Caco-2 (cell line): ENCODE results near the gene BGN. TPM values are rescaled to one million over a fixed set of nuclear protein-coding genes. Genes with fewer than 3 reads are reported as not detected.

Source experiments
- BruUV-seq: library from RNA; stranded (reverse); fragments of 400-500 nt; replicated peaks from 2 replicates; lab custom pipeline; 2021; lab: Mats Ljungman, UMichigan
- CTCF ChIA-PET: fragments of 300-600 bp; sonication (Branson Sonifier 250); formaldehyde crosslinking; loops from one replicate; lab custom pipeline; 2022; ENCODE audit warnings: antibody characterized with exemption; lab: Charles Lee
- POLR2A ChIA-PET: fragments of 300-600 bp; sonication (Branson Sonifier 250); formaldehyde crosslinking; loops from one replicate; lab custom pipeline; 2022; ENCODE audit warnings: antibody characterized with exemption; lab: Charles Lee
- DNase-seq, 2 experiments: peaks; one replicate each; pipeline versions ENCODE4 v3.0.0 to v3.0.0-alpha.2; 2020 to 2022
- H3K27me3 ChIP-seq: replicated peaks from 2 replicates; pipeline ENCODE4 v1.6.0; 2011; ENCODE audit warnings: low read length; ENCODE audit not compliant: control insufficient read depth, insufficient read depth
- H3K36me3 ChIP-seq: 2 replicates; pipeline ENCODE4 v1.5.1; 2011; ENCODE audit warnings: low read length; ENCODE audit not compliant: control insufficient read depth, insufficient read depth
- H3K4me1 ChIP-seq: fragments of 250-450 bp; sonication (Bioruptor Pico); 2 replicates; pipeline ENCODE4 v1.5.1; 2020; ENCODE audit warnings: mild to moderate bottlenecking
- H3K4me3 ChIP-seq: 2 replicates; pipeline ENCODE4 v1.5.1; 2011; ENCODE audit warnings: low read depth, mild to moderate bottlenecking, control low read depth, low read length
- H3K9me3 ChIP-seq: fragments of 250-450 bp; sonication (Bioruptor Pico); 2 replicates; pipeline ENCODE4 v1.5.1; 2020; ENCODE audit warnings: mild to moderate bottlenecking, moderate library complexity
- H3K27ac Mint-ChIP-seq: one replicate; pipeline ENCODE4 v1.8.0; 2022; ENCODE audit warnings: mixed read lengths; ENCODE audit not compliant: unreplicated experiment
- H3K27me3 Mint-ChIP-seq: one replicate; pipeline ENCODE4 v1.8.0; 2022; ENCODE audit warnings: mixed read lengths; ENCODE audit not compliant: insufficient read depth, unreplicated experiment
- H3K36me3 Mint-ChIP-seq: one replicate; pipeline ENCODE4 v1.8.0; 2022; ENCODE audit warnings: mild to moderate bottlenecking, mixed read lengths; ENCODE audit not compliant: insufficient read depth, unreplicated experiment
- H3K4me1 Mint-ChIP-seq: one replicate; pipeline ENCODE4 v1.8.0; 2022; ENCODE audit warnings: low read depth, mixed read lengths; ENCODE audit not compliant: unreplicated experiment
- H3K4me3 Mint-ChIP-seq: one replicate; pipeline ENCODE4 v1.8.0; 2022; ENCODE audit warnings: mild to moderate bottlenecking, moderate library complexity, mixed read lengths; ENCODE audit not compliant: unreplicated experiment
- H3K9me3 Mint-ChIP-seq: one replicate; pipeline ENCODE4 v1.8.0; 2022; ENCODE audit warnings: mixed read lengths; ENCODE audit not compliant: unreplicated experiment
- intact Hi-C: fragments of 100-400 bp; cut with micrococcal nuclease; formaldehyde crosslinking; loops from one replicate; pipeline ENCODE4 v1.10.0; 2022; ENCODE audit not compliant: unreplicated experiment
- total RNA-seq: library from RNA; stranded (reverse); gene quantifications from 2 replicates; pipeline ENCODE4 v1.2.3, GENCODE V29; 2022
- TF ChIP-seq, protein P1 (sequence below), 2 experiments: fragments of 200-600 bp in 1 of 2; IDR thresholded peaks; 1 replicate in 1 of 2; 2 replicates in 1 of 2; pipeline versions ENCODE4 v1.5.1 to v1.8.0; 2011 to 2022; ENCODE audit warnings: antibody characterized with exemption in 1 of 2, control low read depth in 1 of 2, inconsistent platforms in 1 of 2, low read depth in 1 of 2, low read length in 1 of 2, mild to moderate bottlenecking in 1 of 2, moderate library complexity in 1 of 2; ENCODE audit not compliant: insufficient read depth in 1 of 2, severe bottlenecking in 1 of 2, unreplicated experiment in 1 of 2

BGN gene
- total RNA-seq, 1 experiment from 2014 or later, result 9.9 TPM

DNA sequence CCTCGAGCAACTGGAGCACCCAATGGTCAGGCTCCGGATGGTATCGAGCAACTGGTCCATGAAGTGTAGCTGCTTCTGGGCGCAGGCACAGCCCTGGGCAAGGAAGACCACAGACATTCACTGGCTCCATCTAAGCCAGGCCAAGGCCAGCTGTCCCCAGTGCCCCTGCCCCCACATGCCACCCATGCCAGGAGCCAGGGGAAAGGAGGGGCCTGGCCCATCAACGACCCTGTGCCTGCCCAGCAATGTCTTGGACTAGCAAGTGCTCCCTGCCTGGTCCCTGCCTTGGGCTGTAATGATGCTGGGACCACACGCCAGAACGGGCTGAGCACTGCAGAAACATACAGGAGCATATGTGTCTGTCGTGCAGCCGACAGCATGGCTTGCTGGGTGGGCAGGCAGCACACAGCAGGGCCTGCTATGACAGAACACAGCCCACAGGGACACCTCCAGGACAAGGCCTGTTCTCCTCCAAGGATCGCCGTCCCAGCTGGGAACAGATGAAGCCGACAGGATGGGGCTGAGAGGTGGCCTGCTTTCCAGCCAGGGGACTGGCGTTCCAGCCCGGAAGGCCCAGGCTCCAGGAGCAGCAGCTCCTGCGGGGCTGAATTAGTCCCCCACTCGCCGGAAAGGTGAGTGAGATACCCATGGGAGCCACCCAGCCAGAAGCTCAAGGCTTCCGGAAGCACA, 37.5 kb upstream of the BGN start:
- POLR2A ChIA-PET, result no interaction called here
- Histone ChIP-seq H3K36me3 (no peaks in the 10 kb centered on the region), H3K4me1 (peaks cover 8% of the 10 kb centered on the region; the same call in 1 of the 2 replicates), H3K27me3 (no peaks in the 10 kb centered on the region), H3K4me3 (no peak overlapping the region), H3K9me3 (no peaks in the 10 kb centered on the region)
- H3K27me3 Mint-ChIP-seq, result no peaks in the 10 kb centered on the region
- H3K9me3 Mint-ChIP-seq, result no peaks in the 10 kb centered on the region
- no TSS peak for BruUV-seq
- CTCF ChIA-PET, result no interaction called here
- intact Hi-C loops, result no loop called here
- no peak overlapping the region for H3K4me3 Mint-ChIP-seq
- H3K36me3 Mint-ChIP-seq, result peaks cover 23% of the 10 kb centered on the region
- TF ChIP-seq, protein P1, sequence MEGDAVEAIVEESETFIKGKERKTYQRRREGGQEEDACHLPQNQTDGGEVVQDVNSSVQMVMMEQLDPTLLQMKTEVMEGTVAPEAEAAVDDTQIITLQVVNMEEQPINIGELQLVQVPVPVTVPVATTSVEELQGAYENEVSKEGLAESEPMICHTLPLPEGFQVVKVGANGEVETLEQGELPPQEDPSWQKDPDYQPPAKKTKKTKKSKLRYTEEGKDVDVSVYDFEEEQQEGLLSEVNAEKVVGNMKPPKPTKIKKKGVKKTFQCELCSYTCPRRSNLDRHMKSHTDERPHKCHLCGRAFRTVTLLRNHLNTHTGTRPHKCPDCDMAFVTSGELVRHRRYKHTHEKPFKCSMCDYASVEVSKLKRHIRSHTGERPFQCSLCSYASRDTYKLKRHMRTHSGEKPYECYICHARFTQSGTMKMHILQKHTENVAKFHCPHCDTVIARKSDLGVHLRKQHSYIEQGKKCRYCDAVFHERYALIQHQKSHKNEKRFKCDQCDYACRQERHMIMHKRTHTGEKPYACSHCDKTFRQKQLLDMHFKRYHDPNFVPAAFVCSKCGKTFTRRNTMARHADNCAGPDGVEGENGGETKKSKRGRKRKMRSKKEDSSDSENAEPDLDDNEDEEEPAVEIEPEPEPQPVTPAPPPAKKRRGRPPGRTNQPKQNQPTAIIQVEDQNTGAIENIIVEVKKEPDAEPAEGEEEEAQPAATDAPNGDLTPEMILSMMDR (IDR thresholded peaks at IDR 0.05; ENCODE audit: insufficient read depth in 1 of 2, low read depth in 1 of 2, low read length in 1 of 2, severe bottlenecking in 1 of 2, unreplicated experiment in 1 of 2), result no peak
- no peak for DNase-seq
- no peak overlapping the region for H3K27ac Mint-ChIP-seq
- H3K4me1 Mint-ChIP-seq, result no peaks in the 10 kb centered on the region

DNA sequence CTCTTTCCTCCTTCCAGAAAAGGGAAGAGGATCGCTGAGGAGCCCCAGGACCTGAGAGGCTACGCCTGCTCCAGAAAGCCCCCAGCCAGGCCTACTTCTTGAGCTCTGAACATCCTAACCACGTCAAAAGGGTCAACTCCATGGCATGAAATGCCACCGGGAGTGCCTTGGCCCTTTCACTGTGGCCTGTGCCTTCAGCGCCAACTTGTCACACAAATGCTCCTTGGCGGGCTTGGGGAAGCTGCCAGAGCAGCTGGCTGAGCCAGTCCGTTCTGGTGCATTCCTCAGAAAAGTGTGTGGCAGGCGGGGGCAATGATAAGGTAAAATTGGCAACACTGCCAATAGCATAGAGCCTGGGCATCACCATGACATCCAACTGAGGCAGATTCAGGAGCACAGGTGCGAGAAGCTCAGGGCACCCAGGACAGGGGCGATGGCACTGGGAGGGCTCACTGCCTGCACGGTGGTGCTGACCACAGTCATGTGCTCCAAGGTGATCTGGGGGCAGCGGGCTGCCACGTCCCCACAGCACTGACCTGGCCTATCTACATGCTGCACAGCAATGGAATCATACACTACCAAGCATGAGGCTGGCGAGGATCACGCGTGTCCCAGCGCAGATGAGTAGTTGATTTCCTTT, 36.8 kb upstream of the BGN start:
- Histone ChIP-seq H3K4me3 (no peak overlapping the region), H3K9me3 (no peaks in the 10 kb centered on the region), H3K4me1 (peaks cover 8% of the 10 kb centered on the region; the same call in 1 of the 2 replicates), H3K27me3 (no peaks in the 10 kb centered on the region), H3K36me3 (no peaks in the 10 kb centered on the region)
- H3K4me3 Mint-ChIP-seq, result no peak overlapping the region
- TF ChIP-seq, protein P1 (IDR thresholded peaks at IDR 0.05; ENCODE audit: insufficient read depth in 1 of 2, low read depth in 1 of 2, low read length in 1 of 2, severe bottlenecking in 1 of 2, unreplicated experiment in 1 of 2), result no peak
- H3K9me3 Mint-ChIP-seq, result no peaks in the 10 kb centered on the region
- intact Hi-C loops, result no loop called here
- CTCF ChIA-PET, result no interaction called here
- no TSS peak for BruUV-seq
- no peak overlapping the region for H3K27ac Mint-ChIP-seq
- H3K36me3 Mint-ChIP-seq, result peaks cover 23% of the 10 kb centered on the region
- no peaks in the 10 kb centered on the region for H3K27me3 Mint-ChIP-seq
- POLR2A ChIA-PET, result no interaction called here
- no peak for DNase-seq
- H3K4me1 Mint-ChIP-seq, result no peaks in the 10 kb centered on the region

GRCh38 chrX:153458476-153458875, 36.3 kb upstream of the BGN start:
- H3K27me3 ChIP-seq, result no peaks in the 10 kb centered on the region
- peaks cover 8% of the 10 kb centered on the region; the same call in 1 of the 2 replicates for H3K4me1 ChIP-seq
- no peak for DNase-seq
- no peaks in the 10 kb centered on the region for H3K36me3 ChIP-seq
- Mint-ChIP-seq H3K4me3 (no peak overlapping the region), H3K27me3 (no peaks in the 10 kb centered on the region), H3K27ac (no peak overlapping the region), H3K36me3 (peaks cover 23% of the 10 kb centered on the region), H3K4me1 (no peaks in the 10 kb centered on the region), H3K9me3 (no peaks in the 10 kb centered on the region)
- no peak overlapping the region for H3K4me3 ChIP-seq
- BruUV-seq, result no TSS peak
- TF ChIP-seq, protein P1 (IDR thresholded peaks at IDR 0.05; ENCODE audit: insufficient read depth in 1 of 2, low read depth in 1 of 2, low read length in 1 of 2, severe bottlenecking in 1 of 2, unreplicated experiment in 1 of 2), result no peak
- no peaks in the 10 kb centered on the region for H3K9me3 ChIP-seq
- intact Hi-C loops, result no loop called here
- ChIA-PET CTCF (no interaction called here), POLR2A (no interaction called here)
